Measurements from ENCODE around the gene RPS6KA5.

RPS6KA5 gene

DNA sequence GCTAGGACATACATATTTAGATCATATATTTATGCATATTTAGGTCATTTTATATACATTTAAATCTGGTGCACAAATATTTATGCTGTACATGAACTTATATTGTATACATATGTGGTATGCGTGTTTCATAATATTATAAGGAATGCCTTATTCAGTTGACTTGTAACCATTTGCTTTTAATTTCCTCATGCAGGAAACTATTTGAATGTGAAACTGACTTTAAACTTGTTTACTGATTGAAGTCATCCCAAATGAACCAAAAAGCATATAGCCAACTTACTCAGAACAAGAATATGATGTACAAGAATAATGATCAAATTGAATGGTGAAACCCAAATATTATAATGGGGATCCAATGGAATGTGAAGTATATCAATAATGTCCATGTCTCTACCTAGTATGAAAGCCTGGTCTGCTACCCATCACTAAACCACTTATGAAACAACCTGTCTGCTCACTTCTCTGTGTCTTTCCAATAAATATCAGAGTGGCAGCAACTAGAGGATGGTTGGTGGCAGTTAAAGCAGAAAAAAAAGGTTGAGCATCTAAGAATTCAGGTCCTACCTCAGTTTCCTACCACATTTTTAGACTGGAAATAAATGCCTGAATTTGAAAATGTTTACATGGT lies 38.3 kb downstream of the RPS6KA5 start:
- DNase-seq, result no peak

- no peak for DNase-seq
These were observed 39.3 kb downstream of the RPS6KA5 start for GRCh38 chr14:91021115-91021514.

DNA sequence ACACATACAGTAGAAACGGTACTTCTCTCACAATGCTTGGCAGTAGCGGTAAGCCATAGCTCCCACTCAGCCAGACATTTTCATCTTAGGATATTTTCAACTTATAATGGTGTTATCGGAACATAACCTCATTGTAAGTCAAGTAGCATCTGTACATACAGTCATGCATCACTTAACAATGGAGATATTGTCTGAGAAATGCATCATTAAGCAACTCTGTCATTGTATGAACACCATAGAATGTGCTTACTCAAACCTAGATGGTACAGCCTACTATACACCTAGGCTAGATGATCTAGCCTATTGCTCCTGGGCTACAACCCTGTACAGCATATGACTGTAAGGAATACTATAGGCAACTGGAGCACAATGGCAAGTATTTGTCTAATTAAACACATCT lies 40.8 kb downstream of the RPS6KA5 start:
- no peak for DNase-seq

GRCh38 chr14:91018481-91018880 lies 42.0 kb downstream of the RPS6KA5 start:
- no peak for DNase-seq

- no peak for DNase-seq
These were observed 43.5 kb downstream of the RPS6KA5 start for GRCh38 chr14:91016800-91017410.

- no peak for DNase-seq
These were observed 45.0 kb downstream of the RPS6KA5 start for GRCh38 chr14:91015435-91015834.

DNA sequence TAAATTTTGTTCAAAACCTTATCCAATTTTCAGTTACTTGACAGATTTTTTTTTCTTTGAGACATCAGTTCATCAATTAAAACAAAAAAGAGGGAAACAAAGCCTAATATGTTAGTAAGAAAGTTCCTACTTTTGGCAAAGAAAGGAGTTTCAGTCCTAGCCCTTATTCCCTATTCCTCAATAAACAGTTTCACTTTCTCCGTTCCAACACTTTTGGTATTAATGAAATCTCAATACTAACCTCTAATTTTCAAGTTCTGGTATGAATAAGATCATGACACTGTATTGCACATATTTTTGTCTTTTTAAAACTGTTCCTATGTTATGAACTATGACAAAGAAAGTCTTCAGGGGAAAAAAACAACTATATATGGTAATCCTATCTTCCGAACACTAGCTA lies 48.4 kb downstream of the RPS6KA5 start:
- no peak for DNase-seq

GRCh38 chr14:91010153-91010533 lies 50.3 kb downstream of the RPS6KA5 start:
- no peak for DNase-seq

GRCh38 chr14:91009501-91010152 lies 50.8 kb downstream of the RPS6KA5 start:
- no peak for DNase-seq

DNA sequence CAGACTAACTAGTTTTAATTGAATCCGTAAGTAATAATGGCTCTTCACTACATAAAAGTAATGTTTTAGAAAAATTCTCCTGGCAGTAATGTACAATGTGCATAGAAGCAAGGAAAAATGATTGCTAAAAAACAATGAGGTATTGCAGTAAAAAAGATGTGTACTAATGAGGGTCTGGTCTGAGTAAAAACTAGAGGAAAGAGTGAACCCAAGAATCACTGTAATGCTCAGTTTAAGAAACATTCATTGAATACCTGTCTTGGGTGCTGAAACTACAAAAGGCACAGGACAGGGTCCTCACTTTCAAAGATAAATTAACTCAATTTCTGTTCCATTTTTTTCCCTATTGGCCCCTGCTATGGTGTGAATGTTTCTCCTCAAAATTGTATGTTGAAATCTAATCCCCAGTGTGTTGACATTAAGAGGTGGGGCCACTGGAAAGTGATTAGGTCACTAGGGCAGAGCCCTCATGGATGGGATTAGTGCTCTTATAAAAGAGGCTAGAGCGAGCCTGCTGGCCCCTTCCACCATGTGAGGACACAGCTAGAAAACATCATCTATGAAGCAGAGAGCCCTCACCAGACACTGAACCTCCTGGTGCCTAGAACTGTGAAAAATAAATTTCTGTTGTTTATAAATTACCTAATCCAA lies 51.6 kb downstream of the RPS6KA5 start:
- DNase-seq, result no peak

DNA sequence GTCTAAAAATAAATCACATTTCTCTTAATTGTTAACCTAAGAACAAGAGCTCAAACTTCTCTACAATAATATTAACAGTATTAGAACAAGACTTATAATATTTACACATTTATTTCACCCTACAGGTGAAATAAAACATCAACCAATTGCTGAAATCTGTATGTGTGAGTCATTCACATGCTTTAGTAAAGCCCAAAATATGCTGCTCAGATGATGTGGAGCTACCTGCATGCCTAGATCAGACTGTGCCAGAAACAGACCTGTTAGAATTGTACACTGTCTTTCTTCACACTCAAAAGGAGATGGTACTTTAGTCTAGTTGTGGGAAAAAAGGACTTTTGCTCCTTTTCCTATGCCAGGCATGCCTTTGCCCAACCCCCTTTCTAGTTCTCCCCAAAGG lies 54.7 kb downstream of the RPS6KA5 start:
- DNase-seq, result no peak

DNA sequence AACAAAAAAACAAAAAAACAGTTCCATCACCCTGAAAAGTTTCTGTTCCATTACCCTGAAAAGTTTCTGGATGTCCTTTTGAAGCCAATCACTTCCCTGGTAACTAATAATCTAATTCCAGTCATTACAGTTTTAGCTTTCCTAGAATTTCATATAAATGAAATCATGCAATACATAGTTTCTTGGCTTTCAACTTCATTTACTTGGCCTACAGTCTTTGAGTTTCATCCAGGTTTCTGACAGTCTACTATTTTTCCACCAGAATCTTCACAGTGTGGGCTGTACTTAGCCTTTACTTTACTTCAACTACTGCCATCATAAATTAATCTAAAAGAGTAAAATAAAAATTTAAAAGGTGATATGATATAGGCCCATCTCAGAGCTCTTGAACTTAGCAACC lies 55.5 kb downstream of the RPS6KA5 start:
- no peak for DNase-seq

GRCh38 chr14:90999299-90999698 lies 61.1 kb downstream of the RPS6KA5 start:
- no peak for DNase-seq

- DNase-seq, result no peak
These were observed 63.5 kb downstream of the RPS6KA5 start for GRCh38 chr14:90996967-90997366.

GRCh38 chr14:90995785-90996184 lies 64.7 kb downstream of the RPS6KA5 start:
- no peak for DNase-seq

GRCh38 chr14:90993792-90994191 lies 66.6 kb downstream of the RPS6KA5 start:
- DNase-seq, result no peak

- no peak for DNase-seq
These were observed 68.6 kb downstream of the RPS6KA5 start for GRCh38 chr14:90991690-90992443.

GRCh38 chr14:90990141-90990540 lies 70.3 kb downstream of the RPS6KA5 start:
- no peak for DNase-seq

DNA sequence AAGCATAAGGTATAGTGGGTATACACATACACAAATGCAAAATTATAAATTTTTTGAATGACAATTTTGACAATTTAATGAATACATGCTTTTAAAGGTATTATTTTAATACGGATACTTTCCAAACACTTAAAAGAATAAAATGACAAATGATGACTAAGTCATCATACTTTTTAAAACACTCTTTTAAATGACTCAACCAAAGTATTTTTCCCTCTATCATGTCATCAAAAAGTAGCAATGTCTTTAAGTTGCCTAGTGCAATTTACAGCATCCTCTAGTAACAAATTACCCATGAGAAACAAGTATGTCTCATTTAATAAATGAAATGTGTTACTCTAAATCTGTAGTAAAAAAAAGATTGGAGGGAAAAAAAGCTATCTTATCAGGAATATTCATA lies 73.3 kb downstream of the RPS6KA5 start:
- no peak for DNase-seq

GRCh38 chr14:90986510-90986909 lies 73.9 kb downstream of the RPS6KA5 start:
- DNase-seq, result no peak

GRCh38 chr14:90985601-90986242 lies 74.7 kb downstream of the RPS6KA5 start:
- DNase-seq, result no peak

GRCh38 chr14:90983560-90983959 lies 76.9 kb downstream of the RPS6KA5 start:
- DNase-seq, result no peak

GRCh38 chr14:90981636-90982035 lies 78.8 kb downstream of the RPS6KA5 start:
- no peak for DNase-seq

Data from NK-92 treated with Interleukin-12 subunit alpha and Interleukin-12 subunit beta, amount 100 ng/mL, for 24 hours (cell line).